ENCODE results near the gene PSMD9.

PSMD9 gene

DNA sequence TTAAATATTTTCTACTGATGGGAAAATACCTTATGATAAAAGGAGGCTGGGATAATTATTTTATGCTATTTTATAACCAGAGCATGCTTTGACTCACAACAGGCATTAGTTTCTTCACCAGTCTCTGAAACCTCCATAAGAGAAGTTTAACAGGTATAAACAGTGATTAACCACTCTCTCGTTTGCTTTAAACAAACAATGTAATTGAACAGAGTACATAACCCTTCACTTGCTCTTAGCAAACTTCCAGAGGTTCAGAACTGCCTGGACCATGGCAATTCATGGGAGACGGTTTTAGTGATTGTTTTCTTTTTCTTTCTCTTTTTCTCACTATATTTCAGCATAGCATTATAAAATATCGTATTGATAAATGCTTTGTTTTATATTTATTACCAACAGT lies 65.1 kb downstream of the PSMD9 start:
- no peak for TF ChIP-seq ZBTB7A (IDR thresholded peaks at IDR 0.05; ENCODE audit: low read depth)
- TF ChIP-seq EP300 (IDR thresholded peaks at IDR 0.05; ENCODE audit: borderline replicate concordance) = no peak
- TF ChIP-seq REST (IDR thresholded peaks at IDR 0.05; ENCODE audit: low read depth) = no peak
- TF ChIP-seq FOXM1 (IDR thresholded peaks at IDR 0.05; ENCODE audit: borderline replicate concordance, low read depth) = no peak
- no peak for TF ChIP-seq RAD21 (IDR thresholded peaks at IDR 0.05; ENCODE audit: low read depth)
- no peak for TF ChIP-seq CEBPB (IDR thresholded peaks at IDR 0.05)
- no peak for TF ChIP-seq NFIC (IDR thresholded peaks at IDR 0.05)
- no peak for TF ChIP-seq TCF12 (IDR thresholded peaks at IDR 0.05; ENCODE audit: low read depth)
- no peak for TF ChIP-seq MAX (IDR thresholded peaks at IDR 0.05)
- no peak for TF ChIP-seq TAF1 (IDR thresholded peaks at IDR 0.05; ENCODE audit: low read depth)
- TF ChIP-seq YY1 (IDR thresholded peaks at IDR 0.05; ENCODE audit: low read depth) = no peak
- TF ChIP-seq CREB1 (IDR thresholded peaks at IDR 0.05; ENCODE audit: low read depth) = no peak
- TF ChIP-seq EGR1 (IDR thresholded peaks at IDR 0.05) = no peak
- TF ChIP-seq, protein P1, sequence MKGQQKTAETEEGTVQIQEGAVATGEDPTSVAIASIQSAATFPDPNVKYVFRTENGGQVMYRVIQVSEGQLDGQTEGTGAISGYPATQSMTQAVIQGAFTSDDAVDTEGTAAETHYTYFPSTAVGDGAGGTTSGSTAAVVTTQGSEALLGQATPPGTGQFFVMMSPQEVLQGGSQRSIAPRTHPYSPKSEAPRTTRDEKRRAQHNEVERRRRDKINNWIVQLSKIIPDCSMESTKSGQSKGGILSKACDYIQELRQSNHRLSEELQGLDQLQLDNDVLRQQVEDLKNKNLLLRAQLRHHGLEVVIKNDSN (IDR thresholded peaks at IDR 0.05) = no peak
- TF ChIP-seq TEAD4 (IDR thresholded peaks at IDR 0.05) = no peak

DNA sequence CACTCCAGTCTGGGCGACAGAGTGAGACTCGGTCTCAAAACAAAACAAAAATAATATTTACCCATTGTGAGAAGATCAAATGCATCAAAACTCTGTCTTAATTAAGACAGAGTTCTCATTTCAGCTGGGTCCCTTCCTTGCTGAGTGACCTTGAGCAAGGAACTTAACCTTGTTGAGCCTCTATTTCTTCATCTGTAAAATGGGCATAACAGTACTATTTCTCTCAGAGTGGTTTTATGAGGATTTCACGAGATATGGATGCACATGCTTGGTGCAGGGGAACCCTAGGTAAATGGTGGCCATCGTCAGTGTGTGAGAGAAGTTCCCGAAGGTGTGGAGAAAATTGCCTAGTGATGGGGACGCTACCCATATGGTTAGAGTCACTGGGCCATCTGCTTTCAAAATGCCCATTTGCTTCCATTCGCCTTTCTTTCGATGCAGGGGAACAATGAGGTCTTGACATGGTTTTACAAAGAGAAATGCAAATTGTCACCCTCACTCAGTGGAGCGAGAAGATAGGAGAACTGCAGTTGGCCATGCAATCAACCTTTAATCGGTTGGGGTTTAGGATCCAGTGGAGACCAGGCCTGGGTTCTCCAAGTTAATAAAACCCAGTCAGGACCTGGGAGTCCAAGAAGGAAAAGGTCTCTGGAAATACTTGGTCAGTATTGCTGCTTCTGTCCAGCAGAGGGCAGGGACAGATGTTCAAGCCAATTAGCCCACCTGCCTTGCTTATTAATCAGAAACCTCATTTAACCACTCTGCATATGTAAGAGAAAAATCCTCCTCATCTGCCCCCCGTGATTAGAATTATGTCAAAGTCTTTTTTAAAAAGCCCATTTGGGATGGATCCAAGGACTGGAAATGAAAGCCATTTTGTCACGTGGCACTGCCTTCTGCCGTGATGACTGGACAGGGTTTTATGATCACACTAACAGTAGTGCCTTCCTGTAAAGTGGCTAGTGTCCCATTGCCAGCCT lies 67.0 kb downstream of the PSMD9 start:
- no peak for TF ChIP-seq EP300 (IDR thresholded peaks at IDR 0.05; ENCODE audit: borderline replicate concordance)
- peak; percentile 42 for TF ChIP-seq RAD21 (IDR thresholded peaks at IDR 0.05; ENCODE audit: low read depth)
- no peak for TF ChIP-seq MAX (IDR thresholded peaks at IDR 0.05)
- no peak for TF ChIP-seq CREB1 (IDR thresholded peaks at IDR 0.05; ENCODE audit: low read depth)

GRCh38 chr12:121957861-121958515 lies 69.4 kb downstream of the PSMD9 start:
- TF ChIP-seq NFIC (IDR thresholded peaks at IDR 0.05) = no peak
- TF ChIP-seq RAD21 (IDR thresholded peaks at IDR 0.05; ENCODE audit: low read depth) = no peak
- no peak for TF ChIP-seq CREB1 (IDR thresholded peaks at IDR 0.05; ENCODE audit: low read depth)
- no peak for TF ChIP-seq ZBTB7A (IDR thresholded peaks at IDR 0.05; ENCODE audit: low read depth)
- TF ChIP-seq EP300 (IDR thresholded peaks at IDR 0.05; ENCODE audit: borderline replicate concordance) = no peak
- TF ChIP-seq FOXM1 (IDR thresholded peaks at IDR 0.05; ENCODE audit: borderline replicate concordance, low read depth) = no peak
- TF ChIP-seq, protein P1 (IDR thresholded peaks at IDR 0.05) = no peak
- TF ChIP-seq TCF12 (IDR thresholded peaks at IDR 0.05; ENCODE audit: low read depth) = no peak
- no peak for TF ChIP-seq CEBPB (IDR thresholded peaks at IDR 0.05)
- no peak for TF ChIP-seq REST (IDR thresholded peaks at IDR 0.05; ENCODE audit: low read depth)
- TF ChIP-seq MAX (IDR thresholded peaks at IDR 0.05) = no peak
- TF ChIP-seq YY1 (IDR thresholded peaks at IDR 0.05; ENCODE audit: low read depth) = no peak
- TF ChIP-seq EGR1 (IDR thresholded peaks at IDR 0.05) = no peak
- no peak for TF ChIP-seq TAF1 (IDR thresholded peaks at IDR 0.05; ENCODE audit: low read depth)
- no peak for TF ChIP-seq TEAD4 (IDR thresholded peaks at IDR 0.05)

DNA sequence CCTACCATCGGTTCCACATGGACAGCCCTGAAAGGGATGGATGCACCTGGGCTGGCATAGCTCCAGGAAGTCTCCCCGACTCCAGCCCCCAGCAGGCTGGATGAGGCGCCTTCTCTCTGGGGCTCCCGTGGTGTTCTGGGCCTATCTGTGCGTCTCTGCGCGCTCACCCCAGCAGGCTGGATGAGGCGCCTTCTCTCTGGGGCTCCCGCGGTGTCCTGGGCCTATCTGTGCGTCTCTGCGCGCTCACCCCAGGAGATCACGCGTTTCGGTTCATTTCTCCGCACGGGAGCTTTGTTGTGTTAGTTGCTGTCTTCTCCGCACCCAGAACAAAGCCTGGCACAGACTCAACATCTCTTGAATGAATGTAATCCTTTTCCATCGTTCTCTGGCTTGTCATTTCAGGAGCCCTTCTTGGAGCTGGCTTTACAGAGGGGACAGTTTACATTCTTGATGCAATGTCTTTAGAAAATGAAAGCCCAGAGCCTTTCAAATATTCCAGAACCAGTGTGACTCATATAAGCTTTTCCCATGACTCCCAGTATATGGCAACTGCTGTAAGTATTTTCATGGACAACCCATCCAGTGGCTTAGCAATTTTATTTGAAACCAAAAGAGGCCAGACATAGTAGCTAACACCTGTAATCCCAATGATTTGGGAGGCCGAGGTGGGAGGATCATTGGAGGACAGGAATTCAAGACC lies 70.1 kb downstream of the PSMD9 start:
- TF ChIP-seq ZBTB7A (IDR thresholded peaks at IDR 0.05; ENCODE audit: low read depth) = no peak
- TF ChIP-seq TCF12 (IDR thresholded peaks at IDR 0.05; ENCODE audit: low read depth) = no peak
- TF ChIP-seq CEBPB (IDR thresholded peaks at IDR 0.05) = no peak
- no peak for TF ChIP-seq TAF1 (IDR thresholded peaks at IDR 0.05; ENCODE audit: low read depth)

DNA sequence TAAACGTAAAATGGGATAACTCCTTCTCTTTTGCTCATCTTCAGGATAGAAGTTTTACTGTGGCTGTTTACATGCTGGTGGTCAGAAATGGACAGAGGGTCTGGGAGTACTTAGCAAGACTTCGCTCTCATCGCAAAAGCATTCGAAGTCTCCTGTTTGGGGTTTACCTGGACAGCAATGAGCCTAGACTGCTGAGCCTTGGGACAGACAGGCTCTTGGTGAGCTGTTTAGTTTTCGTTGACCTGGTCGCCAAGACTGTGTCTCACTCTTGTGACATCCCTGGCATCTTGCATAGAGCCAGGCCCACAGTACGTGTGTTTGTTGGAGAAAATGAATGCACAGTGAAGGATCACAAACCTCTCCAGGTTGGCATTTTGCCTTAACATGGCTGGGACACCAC lies 72.0 kb downstream of the PSMD9 start:
- TF ChIP-seq TAF1 (IDR thresholded peaks at IDR 0.05; ENCODE audit: low read depth) (no peak), RAD21 (IDR thresholded peaks at IDR 0.05; ENCODE audit: low read depth) (no peak), TCF12 (IDR thresholded peaks at IDR 0.05; ENCODE audit: low read depth) (no peak), CEBPB (IDR thresholded peaks at IDR 0.05) (no peak), NFIC (IDR thresholded peaks at IDR 0.05) (no peak), ZBTB7A (IDR thresholded peaks at IDR 0.05; ENCODE audit: low read depth) (no peak), REST (IDR thresholded peaks at IDR 0.05; ENCODE audit: low read depth) (no peak), EGR1 (IDR thresholded peaks at IDR 0.05) (no peak), FOXM1 (IDR thresholded peaks at IDR 0.05; ENCODE audit: borderline replicate concordance, low read depth) (no peak), EP300 (IDR thresholded peaks at IDR 0.05; ENCODE audit: borderline replicate concordance) (no peak), YY1 (IDR thresholded peaks at IDR 0.05; ENCODE audit: low read depth) (no peak), TEAD4 (IDR thresholded peaks at IDR 0.05) (no peak), CREB1 (IDR thresholded peaks at IDR 0.05; ENCODE audit: low read depth) (no peak), MAX (IDR thresholded peaks at IDR 0.05) (no peak)
- TF ChIP-seq, protein P1 (IDR thresholded peaks at IDR 0.05) = no peak
